LHCN-M2 (cell line): ENCODE results near the gene PCAT7. TPM values are rescaled to one million over a fixed set of nuclear protein-coding genes. Genes with fewer than 3 reads are reported as not detected.

Experiments
- DNase-seq: peaks from one replicate; pipeline ENCODE4 v3.0.0-alpha.2; 2012; ENCODE audit warnings: low read depth
- total RNA-seq: library from RNA; depleted of rRNA; stranded (reverse); fragments of >200 nt; gene quantifications from 2 replicates; pipeline ENCODE4 v1.2.3, GENCODE V29; 2014; rRNA removed

The PCAT7 gene
- total RNA-seq, 1 experiment from 2014 or later = not detected

- peak; percentile 54 for DNase-seq
Observed at GRCh38 chr9:94603259-94604160, 48.6 kb downstream of the PCAT7 start.

GRCh38 chr9:94606646-94607422 is 52.0 kb downstream of the PCAT7 start:
- DNase-seq = no peak

- no peak for DNase-seq
Observed at GRCh38 chr9:94607423-94607691, 52.5 kb downstream of the PCAT7 start.

- DNase-seq = no peak
Observed at GRCh38 chr9:94610181-94610606, 55.3 kb downstream of the PCAT7 start.

- no peak for DNase-seq
Observed at GRCh38 chr9:94611638-94612068, 56.8 kb downstream of the PCAT7 start.

- DNase-seq = no peak
Observed at GRCh38 chr9:94612071-94612470, 57.2 kb downstream of the PCAT7 start.

- DNase-seq = no peak
Observed at GRCh38 chr9:94613003-94613402, 58.1 kb downstream of the PCAT7 start.

GRCh38 chr9:94619026-94619425 is 64.1 kb downstream of the PCAT7 start:
- DNase-seq = no peak

Other genes with a start within 250 kb of the PCAT7 start
- not detected in 2 replicates for gene NUTM2F, start 226.4 kb upstream of the PCAT7 start, total RNA-seq
- not detected in 2 replicates for gene FBP2, start 38.7 kb downstream of the PCAT7 start, total RNA-seq
- not detected in 2 replicates for gene FBP1, start 84.4 kb downstream of the PCAT7 start, total RNA-seq
- gene AOPEP, start 171.6 kb downstream of the PCAT7 start, total RNA-seq = 80.1 and 114 TPM in 2 replicates